ENCODE measurements around the gene CAPN1. TPM values are rescaled to one million over a fixed set of nuclear protein-coding genes. Genes with fewer than 3 reads are reported as not detected.

The CAPN1 gene
- total and polyA plus RNA-seq, 2 of the 13 experiments (the other 11 are each of a cell fraction or from before 2014, with no cell fraction given), result 57.3 to 82.6 TPM

- TF ChIP-seq FOXC1 (CRISPR knock-in tag; IDR thresholded peaks at IDR 0.05; ENCODE audit: borderline replicate concordance) (no peak), PRPF4 (IDR thresholded peaks at IDR 0.05; ENCODE audit: low read depth, low read length, poor library complexity, severe bottlenecking) (no peak)
Observed at GRCh38 chr11:65217441-65218423, 36.0 kb downstream of the CAPN1 start (continued).

GRCh38 chr11:65218446-65218845 lies 36.7 kb downstream of the CAPN1 start:
- H3K79me2 ChIP-seq (ENCODE audit: insufficient read depth, low read length), result no peaks in the 10 kb centered on the region
- H3K4me1 ChIP-seq (ENCODE audit: insufficient read depth, low read length), result peaks cover 9% of the 10 kb centered on the region
- no peak for FAIRE-seq

More at GRCh38 chr11:65218446-65218845, 36.7 kb downstream of the CAPN1 start:
- Histone ChIP-seq H3K27ac (ENCODE audit: extremely low read length, insufficient read depth, low read length) (no peak overlapping the region), H3K9ac (ENCODE audit: insufficient read depth, low read depth, low read length) (no peak overlapping the region), H3K9me3 (ENCODE audit: low read length) (no peaks in the 10 kb centered on the region), H3K4me3 (replicated peaks in 1 of 3; ENCODE audit: insufficient read depth in 1 of 3, low read depth in 2 of 3, low read length in 3 of 3) (no peak overlapping the region), H4K20me1 (ENCODE audit: insufficient read depth, low read length) (no peaks in the 10 kb centered on the region), H3K36me3 (replicated peaks in 1 of 2; ENCODE audit: control insufficient read depth in 1 of 2, insufficient read depth in 2 of 2, low read length in 2 of 2) (no peaks in the 10 kb centered on the region), H3K27me3 (ENCODE audit: control insufficient read depth in 1 of 2, insufficient read depth in 2 of 2, low read length in 2 of 2) (peaks cover 0 to 8% of the 10 kb centered on the region in 2 experiments; a peak in 1 of 5 replicates), H2AFZ (ENCODE audit: low read length) (no peak overlapping the region), H3K4me2 (ENCODE audit: low read depth, low read length) (no peak overlapping the region)
- DNase-seq (ENCODE audit: low spot score) (no peak), ATAC-seq (no peak; the same call in 2 of the 3 replicates)
- TF ChIP-seq MNT (IDR thresholded peaks at IDR 0.05) (no peak), DBP (CRISPR knock-in tag; IDR thresholded peaks at IDR 0.05; ENCODE audit: not compliant biosample characterization) (no peak), FIP1L1 (IDR thresholded peaks at IDR 0.05; ENCODE audit: borderline replicate concordance, insufficient read depth, low read depth, low read length) (no peak), PAF1 (CRISPR knock-in tag; IDR thresholded peaks at IDR 0.05) (no peak), ARHGAP35 (CRISPR knock-in tag; IDR thresholded peaks at IDR 0.05; ENCODE audit: borderline replicate concordance) (no peak), ZNF205 (CRISPR knock-in tag; IDR thresholded peaks at IDR 0.05) (no peak), MED1 (CRISPR knock-in tag; IDR thresholded peaks at IDR 0.05) (no peak)
- 40% methylated on average over 4 of the region's 9 CpGs for WGBS (ENCODE audit: low lambda C conversion rate)
- in situ Hi-C loops (cut with HindIII; ENCODE audit: extremely low pct_ligation_motif_present, low pct_unique_long_range_greater_than_20kb), result loop anchor here (5.0 kb wide), 1 partner anchor 39 kb away; no protein-coding TSS in a partner anchor
- ChIA-PET CTCF (ENCODE audit: low intra/inter-chr PET ratio, low total read pairs) (no interaction called here), POLR2A (interaction anchor here (0.9 to 1.1 kb wide), 2 partner anchors 22 to 107 kb away, joined by 3 read pairs; partner anchors contain the start of gene TM7SF2)
- intact Hi-C loops (cut with micrococcal nuclease; ENCODE audit: unreplicated experiment), result no loop called here
- BruUV-seq (replicated peaks), result no TSS peak
